Muscle of leg (tissue), 11 donors: Measurements from ENCODE around the gene ABCB10. TPM values are rescaled to one million over a fixed set of nuclear protein-coding genes. Genes with fewer than 3 reads are reported as not detected.

ENCODE experiments used
- DNase-seq: peaks from one replicate; pipeline ENCODE4 v3.0.0; 2013
- H3K27ac ChIP-seq: one replicate; pipeline ENCODE4 v1.5.1; 2013; ENCODE audit warnings: mild to moderate bottlenecking, low read length, control low read depth
- H3K27me3 ChIP-seq: one replicate; pipeline ENCODE4 v1.6.1; 2013; ENCODE audit warnings: low read length; ENCODE audit not compliant: control insufficient read depth, insufficient read depth
- H3K36me3 ChIP-seq: one replicate; pipeline ENCODE4 v1.6.1; 2013; ENCODE audit warnings: low read length; ENCODE audit not compliant: control insufficient read depth, insufficient read depth
- H3K4me1 ChIP-seq: one replicate; pipeline ENCODE4 v1.6.1; 2013; ENCODE audit warnings: low read length; ENCODE audit not compliant: control insufficient read depth, insufficient read depth
- H3K4me3 ChIP-seq: one replicate; pipeline ENCODE4 v1.5.1; 2013; ENCODE audit warnings: low read length, control low read depth
- H3K9me3 ChIP-seq: replicated peaks from 2 replicates; pipeline ENCODE4 v1.6.1; 2013; ENCODE audit warnings: low read depth, low read length; ENCODE audit not compliant: control insufficient read depth
- WGBS: methylation state at CpG from one replicate; pipeline ENCODE4 v1.1.5; 2013; ENCODE audit warnings: missing lambda C conversion rate; ENCODE audit not compliant: insufficient coverage; 5-methylcytosine and 5-hydroxymethylcytosine counted together
- polyA plus RNA-seq, 8 donors: library from polyadenylated mRNA; unstranded; fragments of 120-200 nt; gene quantifications; one replicate each; pipeline versions ENCODE4 v1.2.1 to v1.2.3, GENCODE V29; 2013; ENCODE audit warnings: inconsistent platforms in 1 of 8, low replicate concordance in 1 of 8; ENCODE audit not compliant: insufficient read length in 8 of 8, insufficient read depth in 1 of 8
- total RNA-seq: library from RNA; stranded (reverse); fragments of 120-200 nt; gene quantifications from one replicate; pipeline ENCODE4 v1.2.4, GENCODE V29; 2013

Gene ABCB10
- total and polyA plus RNA-seq, 9 donors = 13.5 to 17.3 (median 14.3) TPM

DNA sequence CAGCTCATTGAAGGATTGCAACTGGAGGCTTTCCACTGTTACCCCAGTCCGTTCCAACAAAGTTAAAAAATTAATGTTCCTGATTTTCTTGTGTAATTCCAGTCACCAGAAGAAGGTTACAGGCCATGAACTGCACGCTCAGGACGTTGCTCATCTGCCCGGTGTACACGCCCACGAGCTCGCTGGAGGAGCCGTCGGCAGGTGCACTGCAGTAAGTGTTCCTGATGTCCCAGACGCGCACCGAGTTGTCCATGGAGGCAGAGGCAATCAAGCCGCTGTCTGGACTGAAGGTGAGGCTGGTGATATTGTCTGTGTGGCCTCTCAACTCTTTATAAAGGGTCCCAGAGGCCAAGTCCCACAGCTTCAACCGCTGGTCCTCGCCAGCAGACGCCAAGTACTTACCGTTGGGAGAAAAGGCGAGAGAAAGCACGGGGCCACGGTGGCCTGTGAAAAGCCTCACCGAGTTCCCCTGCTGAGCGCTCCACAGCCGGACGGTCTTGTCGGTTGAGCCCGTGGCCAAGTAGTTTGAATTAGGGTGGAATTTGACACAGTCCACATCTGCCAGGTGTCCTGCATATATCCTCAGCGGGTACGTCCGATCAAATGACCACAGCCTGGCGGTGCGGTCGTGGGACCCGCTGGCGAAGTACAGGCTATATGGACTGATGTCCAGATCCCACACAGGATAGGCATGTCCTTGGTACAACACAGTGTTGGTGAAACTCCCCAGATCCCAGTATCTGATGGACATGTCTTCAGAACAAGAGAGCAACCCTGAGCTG is 35.9 kb upstream of the ABCB10 start:
- no peak overlapping the region for H3K27ac ChIP-seq
- WGBS = 91% methylated on average over 34 of the region's 34 CpGs
- no peak for DNase-seq
- H3K27me3 ChIP-seq = no peaks in the 10 kb centered on the region
- peaks cover 2% of the 10 kb centered on the region for H3K4me1 ChIP-seq
- no peaks in the 10 kb centered on the region for H3K9me3 ChIP-seq
- H3K36me3 ChIP-seq = peaks cover 19% of the 10 kb centered on the region
- H3K4me3 ChIP-seq = no peak overlapping the region

DNA sequence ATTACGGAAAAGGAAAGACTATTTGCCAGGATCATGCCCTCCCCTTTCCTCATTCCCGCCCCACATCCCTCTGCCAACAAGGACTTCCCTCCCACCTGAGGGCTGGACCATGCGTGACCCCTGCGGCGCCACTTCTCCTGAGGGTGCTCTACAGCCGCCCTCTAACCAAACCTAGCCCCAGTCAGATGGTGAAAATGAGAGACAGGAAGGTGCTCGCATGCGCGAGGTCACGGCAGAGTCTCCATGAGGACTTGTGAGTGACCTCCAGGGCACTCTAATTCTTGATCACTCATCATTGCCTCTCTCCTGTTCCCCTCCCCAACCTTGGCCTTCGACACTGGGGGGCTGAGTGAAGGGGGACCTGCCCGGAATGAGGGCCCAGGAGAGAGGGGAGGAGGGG is 35.3 kb upstream of the ABCB10 start:
- H3K36me3 ChIP-seq = peaks cover 17% of the 10 kb centered on the region
- peaks cover 2% of the 10 kb centered on the region for H3K4me1 ChIP-seq
- H3K27me3 ChIP-seq = no peaks in the 10 kb centered on the region
- no peak for DNase-seq
- no CpG with 5 or more reads among the region's 12 CpGs for WGBS
- H3K9me3 ChIP-seq = no peaks in the 10 kb centered on the region
- H3K27ac ChIP-seq = no peak overlapping the region
- no peak overlapping the region for H3K4me3 ChIP-seq

DNA sequence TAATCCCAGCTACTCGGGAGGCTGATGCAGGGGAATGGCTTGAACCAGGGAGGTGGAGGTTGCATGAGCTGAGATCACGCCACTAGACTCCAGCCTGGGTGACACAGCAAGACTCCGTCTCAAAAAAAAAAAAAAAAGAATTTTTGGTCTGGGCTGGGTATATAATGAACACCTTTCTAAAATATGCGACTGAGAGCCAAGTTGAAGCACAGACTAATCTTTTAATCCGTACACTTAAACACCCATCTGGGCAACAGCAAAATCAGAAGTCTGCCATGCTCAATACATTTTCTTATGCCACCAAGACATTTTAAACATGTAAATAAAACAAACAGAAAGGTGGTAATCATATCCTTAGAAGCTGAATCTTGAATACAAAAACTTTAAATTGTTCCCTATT is 31.6 kb upstream of the ABCB10 start:
- no peaks in the 10 kb centered on the region for H3K9me3 ChIP-seq
- no peak overlapping the region for H3K27ac ChIP-seq
- DNase-seq = no peak
- H3K4me1 ChIP-seq = no peaks in the 10 kb centered on the region
- no CpG with 5 or more reads among the region's 5 CpGs for WGBS
- H3K36me3 ChIP-seq = peaks cover 17% of the 10 kb centered on the region
- H3K4me3 ChIP-seq = no peak overlapping the region
- H3K27me3 ChIP-seq = no peaks in the 10 kb centered on the region

DNA sequence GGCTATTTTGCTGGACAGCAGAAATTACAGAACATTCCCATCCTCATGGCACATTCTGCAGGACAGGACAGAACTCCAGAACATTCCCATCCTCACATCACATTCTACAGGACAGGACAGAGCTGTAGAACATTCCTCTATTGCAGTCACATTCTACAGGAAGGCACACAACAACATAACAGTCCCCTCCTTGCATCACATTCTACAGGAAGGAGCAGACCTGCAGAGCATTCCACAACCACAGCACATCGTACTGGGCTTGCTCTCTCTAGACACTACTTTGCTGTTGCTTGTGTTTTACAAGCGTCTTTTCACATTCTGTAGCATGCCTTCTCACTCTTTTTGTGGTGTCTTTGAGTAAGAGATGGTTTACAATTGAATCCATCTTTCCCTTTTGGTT is 26.8 kb upstream of the ABCB10 start:
- Histone ChIP-seq H3K4me3 (no peak overlapping the region), H3K27me3 (no peaks in the 10 kb centered on the region), H3K9me3 (no peaks in the 10 kb centered on the region), H3K4me1 (peaks cover 8% of the 10 kb centered on the region), H3K36me3 (no peaks in the 10 kb centered on the region), H3K27ac (no peak overlapping the region)
- no CpG with 5 or more reads among the region's 2 CpGs for WGBS
- no peak for DNase-seq

DNA sequence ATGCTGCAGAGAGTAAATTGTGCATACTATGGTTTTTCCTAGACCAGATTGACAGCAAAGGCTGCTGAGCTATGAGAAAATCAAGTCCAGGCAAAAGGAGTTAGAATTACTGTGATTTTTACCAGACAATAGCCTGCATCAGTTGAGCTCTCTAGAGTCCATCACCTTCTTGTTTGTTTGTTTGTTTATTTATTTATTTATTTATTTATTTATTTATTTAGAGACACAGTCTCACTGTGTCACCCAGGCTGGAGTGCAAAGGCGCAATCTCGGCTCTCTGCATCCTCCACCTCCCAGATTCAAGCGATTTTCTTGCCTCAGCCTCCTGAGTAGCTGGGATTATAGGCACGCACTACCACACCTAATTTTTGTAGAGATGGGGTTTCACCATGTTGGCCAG is 24.2 kb upstream of the ABCB10 start:
- DNase-seq = peak; percentile 24
- 83% methylated on average over 4 of the region's 4 CpGs for WGBS
- Histone ChIP-seq H3K4me3 (no peak overlapping the region), H3K4me1 (peaks cover 17% of the 10 kb centered on the region), H3K36me3 (no peaks in the 10 kb centered on the region), H3K27me3 (no peaks in the 10 kb centered on the region), H3K9me3 (no peaks in the 10 kb centered on the region), H3K27ac (no peak overlapping the region)

DNA sequence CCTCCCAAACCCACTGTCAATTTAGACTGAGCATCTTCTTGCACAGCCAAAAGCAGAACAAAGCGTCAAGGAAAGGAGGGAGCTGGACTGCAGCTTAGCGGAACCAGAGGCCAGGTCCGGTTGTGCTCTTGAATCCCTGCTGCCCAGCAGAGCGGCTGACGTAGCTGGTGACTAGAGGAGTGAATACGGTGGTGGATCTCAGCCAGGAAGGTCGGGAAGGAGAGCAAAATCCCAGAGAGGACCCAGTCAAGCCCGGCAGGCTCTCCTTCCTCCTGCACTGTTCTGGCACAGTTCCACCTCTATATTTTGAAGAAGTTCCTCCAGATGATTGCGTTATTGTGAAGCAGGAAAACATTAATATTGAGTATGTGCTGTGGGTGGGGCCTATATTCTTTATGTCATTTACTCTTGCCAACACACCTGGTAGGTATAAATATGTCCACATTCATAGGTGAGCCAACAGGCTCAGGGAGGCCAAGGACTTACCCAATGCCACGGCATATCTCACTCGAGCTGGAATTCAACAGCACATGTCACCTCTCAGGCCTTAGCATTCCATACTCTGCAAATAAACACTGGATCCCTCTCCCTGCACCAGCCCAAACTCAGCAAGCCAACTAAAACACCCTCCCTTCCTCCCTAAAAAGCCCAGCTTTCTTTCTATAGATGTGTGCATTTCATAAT is 23.6 kb upstream of the ABCB10 start:
- Histone ChIP-seq H3K36me3 (no peaks in the 10 kb centered on the region), H3K27ac (peak overlapping the region; percentile 42), H3K4me1 (peaks cover 17% of the 10 kb centered on the region), H3K9me3 (no peaks in the 10 kb centered on the region), H3K4me3 (no peak overlapping the region), H3K27me3 (no peaks in the 10 kb centered on the region)
- 18% methylated on average over 7 of the region's 11 CpGs for WGBS
- peak; percentile 82 for DNase-seq

DNA sequence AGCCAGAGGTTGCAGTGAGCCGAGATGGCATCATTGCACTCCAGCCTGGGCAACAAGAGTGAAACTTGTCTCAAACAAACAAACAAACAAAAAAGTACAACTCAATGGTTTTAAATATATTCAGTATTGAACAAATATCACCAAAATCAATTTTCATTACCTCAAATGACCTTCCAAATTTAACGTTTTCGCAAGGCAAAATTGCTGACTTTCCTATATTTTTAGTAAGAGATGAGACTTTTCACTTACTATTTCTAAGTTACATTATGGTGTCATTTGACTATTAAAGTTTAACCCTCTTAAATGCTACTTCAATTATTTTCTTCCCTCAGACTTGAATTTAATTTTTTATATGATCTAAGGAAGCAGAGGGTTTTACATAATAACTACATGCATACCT is 23.0 kb upstream of the ABCB10 start:
- H3K4me3 ChIP-seq = no peak overlapping the region
- H3K27me3 ChIP-seq = no peaks in the 10 kb centered on the region
- no peak overlapping the region for H3K27ac ChIP-seq
- no peaks in the 10 kb centered on the region for H3K9me3 ChIP-seq
- H3K36me3 ChIP-seq = no peaks in the 10 kb centered on the region
- no peak for DNase-seq
- peaks cover 17% of the 10 kb centered on the region for H3K4me1 ChIP-seq
- WGBS = 100% methylated on average over 1 of the region's 3 CpGs

DNA sequence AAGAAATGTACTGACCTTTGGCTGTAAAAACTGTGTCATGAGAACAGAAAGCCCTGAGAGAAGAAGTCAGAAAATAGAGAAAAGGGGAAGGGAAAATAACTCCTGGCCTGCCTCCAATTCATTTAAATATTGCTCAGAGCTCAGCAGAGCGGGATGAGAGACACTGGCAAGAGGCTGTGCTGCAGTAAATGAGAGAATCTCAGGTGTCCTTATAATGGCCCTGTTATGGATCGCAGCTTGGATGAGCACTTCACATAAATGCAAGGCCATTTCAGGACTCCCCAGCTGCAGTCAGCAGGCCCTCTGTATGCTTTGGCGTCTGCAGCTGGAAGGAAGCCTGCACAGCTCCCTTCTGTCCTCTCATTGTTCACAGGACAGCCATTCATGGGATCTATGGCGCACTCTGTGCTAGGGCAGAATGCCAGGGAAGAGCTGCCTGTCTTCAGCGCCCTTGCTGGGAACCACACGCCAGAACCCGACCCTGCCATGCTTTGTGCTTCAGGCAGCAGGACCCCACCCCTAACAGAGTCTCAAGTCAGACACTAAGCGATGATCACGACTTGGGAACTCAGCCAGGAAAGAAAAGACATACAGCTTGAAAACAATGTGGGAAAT is 20.7 kb upstream of the ABCB10 start:
- no peak overlapping the region for H3K4me3 ChIP-seq
- DNase-seq = peak; percentile 93
- H3K27ac ChIP-seq = peak overlapping the region; percentile 52
- peaks cover 17% of the 10 kb centered on the region for H3K4me1 ChIP-seq
- 8% methylated on average over 3 of the region's 9 CpGs for WGBS
- H3K27me3 ChIP-seq = no peaks in the 10 kb centered on the region
- no peaks in the 10 kb centered on the region for H3K9me3 ChIP-seq
- H3K36me3 ChIP-seq = no peaks in the 10 kb centered on the region

DNA sequence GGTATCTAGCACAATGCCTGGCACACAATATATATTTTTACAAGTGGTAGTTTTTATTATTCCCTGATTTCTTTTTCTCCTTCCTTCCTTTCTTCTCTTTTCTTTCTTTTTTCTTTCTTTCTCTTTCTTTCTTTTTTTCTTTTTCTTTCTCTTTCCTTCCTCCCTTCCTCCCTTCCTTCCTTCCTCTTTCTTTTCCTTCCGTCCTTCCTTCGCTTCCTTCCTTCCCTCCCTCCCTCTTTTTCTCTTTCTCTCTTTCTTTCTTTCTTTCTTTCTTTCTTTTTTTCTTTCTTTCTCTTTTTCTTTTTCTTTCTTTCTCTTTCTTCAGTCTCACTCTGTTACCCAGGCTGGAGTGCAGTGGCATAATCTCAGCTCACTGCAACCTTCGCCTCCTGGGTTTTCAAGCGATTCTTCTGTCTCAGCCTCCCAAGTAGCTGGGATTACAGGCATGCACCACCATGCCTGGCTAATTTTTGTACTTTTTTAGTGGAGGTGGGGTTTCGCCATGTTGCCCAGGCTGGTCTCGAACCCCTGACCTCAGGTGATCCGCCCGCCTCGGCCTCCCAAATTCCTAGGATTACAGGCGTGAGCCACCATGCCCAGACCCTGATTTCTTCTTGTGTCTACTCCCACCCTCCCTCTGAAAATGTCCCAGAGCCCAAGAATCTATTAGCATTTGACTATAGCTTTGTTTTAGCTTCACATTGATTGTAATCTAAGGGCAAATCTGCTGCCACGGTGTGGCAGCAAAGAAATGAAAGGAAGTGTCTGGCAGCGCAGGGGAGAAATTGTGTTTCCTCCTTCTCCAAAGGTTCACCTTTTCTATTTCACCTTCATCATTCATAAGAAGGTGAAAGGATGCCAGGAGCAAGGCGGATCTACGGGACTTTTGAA is 19.9 kb upstream of the ABCB10 start:
- Histone ChIP-seq H3K36me3 (no peaks in the 10 kb centered on the region), H3K4me1 (peaks cover 17% of the 10 kb centered on the region), H3K4me3 (no peak overlapping the region), H3K9me3 (no peaks in the 10 kb centered on the region), H3K27ac (peak overlapping the region; percentile 52), H3K27me3 (no peaks in the 10 kb centered on the region)
- WGBS = 75% methylated on average over 10 of the region's 14 CpGs
- DNase-seq = no peak
